Cardiac muscle cell (in vitro differentiated cells and primary cell): ENCODE results near the gene ARL6. TPM values are rescaled to one million over a fixed set of nuclear protein-coding genes. Genes with fewer than 3 reads are reported as not detected.
A peak's percentile ranks its signal among the peaks of the same experiment; 100 is the strongest.
"Not testable (repeated sequence)": the region's sequence is repeated elsewhere in the genome, so short reads cannot be mapped to it uniquely, and the experiment has no call there.

Source experiments
- DNase-seq, 2 donors: peaks; one replicate each; pipeline versions ENCODE4 v3.0.0 to v3.0.0-alpha.2; 2010 to 2017; ENCODE audit warnings: low read depth in 1 of 2, low spot score in 1 of 2
- H3K27ac ChIP-seq: fragments of 200-600 bp; sonication (generic); 2 replicates; pipeline ENCODE4 v1.5.1; 2016
- H3K27me3 ChIP-seq: fragments of 200-600 bp; sonication (generic); 2 replicates; pipeline ENCODE4 v1.6.0; 2016; ENCODE audit warnings: control low read depth
- H3K36me3 ChIP-seq: fragments of 200-600 bp; sonication (generic); 2 replicates; pipeline ENCODE4 v1.5.1; 2016; ENCODE audit warnings: control low read depth
- H3K4me1 ChIP-seq: fragments of 200-600 bp; sonication (generic); 2 replicates; pipeline ENCODE4 v1.8.1; 2017; ENCODE audit warnings: low read depth, mild to moderate bottlenecking, mixed run types
- H3K4me3 ChIP-seq: fragments of 200-600 bp; sonication (generic); 2 replicates; pipeline ENCODE4 v1.5.1; 2016; ENCODE audit warnings: mild to moderate bottlenecking
- H3K9me3 ChIP-seq: fragments of 200-600 bp; sonication (generic); 2 replicates; pipeline ENCODE4 v1.5.1; 2017; ENCODE audit warnings: low read depth, mild to moderate bottlenecking, control low read depth
- polyA plus RNA-seq: library from polyadenylated mRNA; unstranded; fragments of >200 nt; fragmentation: Nextera tagmentation; extraction: Ambion mirVana; gene quantifications from 2 replicates; pipeline ENCODE4 v1.2.1, GENCODE V29; 2016
- total RNA-seq: library from RNA; depleted of rRNA; stranded (reverse); fragments of >200 nt; gene quantifications from 2 replicates; pipeline ENCODE4 v1.2.3, GENCODE V29; 2016
- TF ChIP-seq, protein P1 (sequence below): IDR thresholded peaks from 2 replicates; pipeline ENCODE4 v1.5.1; 2012; ENCODE audit warnings: low read depth, mild to moderate bottlenecking, low read length

The ARL6 gene
- total and polyA plus RNA-seq, 2 experiments from 2014 or later, result 4.3 to 8.4 TPM

DNA sequence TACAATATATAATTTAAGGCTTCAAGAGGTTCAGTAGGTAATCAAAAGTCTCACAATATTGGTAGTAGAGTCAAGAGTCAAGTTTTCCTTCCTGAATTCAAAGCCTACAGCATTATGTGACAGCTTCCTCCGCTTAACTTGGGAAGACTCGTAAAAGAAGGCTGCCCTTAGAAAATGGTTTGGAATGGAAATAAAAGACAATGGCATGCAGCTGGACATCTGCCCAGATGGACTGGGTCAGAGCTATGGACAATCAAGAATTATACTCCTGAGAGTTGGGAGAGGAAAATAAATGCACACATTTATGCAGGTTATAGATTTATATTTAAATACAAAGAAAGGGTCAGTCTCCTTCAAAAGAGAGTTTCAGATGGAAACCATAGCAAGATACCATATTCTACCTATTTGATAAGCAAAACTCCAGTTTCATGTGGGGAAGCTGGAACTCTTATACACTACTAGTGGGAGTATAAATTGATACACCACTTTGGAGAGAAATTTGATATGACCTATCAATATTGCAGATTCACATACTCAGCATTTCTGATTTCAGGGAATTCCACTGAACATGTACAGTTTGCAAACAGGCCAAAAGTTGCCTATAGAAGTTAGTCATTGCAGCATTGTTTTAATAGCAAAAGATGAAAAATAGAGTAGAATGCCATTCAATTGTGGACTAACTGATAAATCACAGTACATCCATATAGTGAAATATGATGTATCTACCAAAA is 63.3 kb downstream of the ARL6 start:
- H3K9me3 ChIP-seq, result no peaks in the 10 kb centered on the region
- TF ChIP-seq, protein P1, sequence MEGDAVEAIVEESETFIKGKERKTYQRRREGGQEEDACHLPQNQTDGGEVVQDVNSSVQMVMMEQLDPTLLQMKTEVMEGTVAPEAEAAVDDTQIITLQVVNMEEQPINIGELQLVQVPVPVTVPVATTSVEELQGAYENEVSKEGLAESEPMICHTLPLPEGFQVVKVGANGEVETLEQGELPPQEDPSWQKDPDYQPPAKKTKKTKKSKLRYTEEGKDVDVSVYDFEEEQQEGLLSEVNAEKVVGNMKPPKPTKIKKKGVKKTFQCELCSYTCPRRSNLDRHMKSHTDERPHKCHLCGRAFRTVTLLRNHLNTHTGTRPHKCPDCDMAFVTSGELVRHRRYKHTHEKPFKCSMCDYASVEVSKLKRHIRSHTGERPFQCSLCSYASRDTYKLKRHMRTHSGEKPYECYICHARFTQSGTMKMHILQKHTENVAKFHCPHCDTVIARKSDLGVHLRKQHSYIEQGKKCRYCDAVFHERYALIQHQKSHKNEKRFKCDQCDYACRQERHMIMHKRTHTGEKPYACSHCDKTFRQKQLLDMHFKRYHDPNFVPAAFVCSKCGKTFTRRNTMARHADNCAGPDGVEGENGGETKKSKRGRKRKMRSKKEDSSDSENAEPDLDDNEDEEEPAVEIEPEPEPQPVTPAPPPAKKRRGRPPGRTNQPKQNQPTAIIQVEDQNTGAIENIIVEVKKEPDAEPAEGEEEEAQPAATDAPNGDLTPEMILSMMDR, result no peak
- no peak overlapping the region for H3K27ac ChIP-seq

DNA sequence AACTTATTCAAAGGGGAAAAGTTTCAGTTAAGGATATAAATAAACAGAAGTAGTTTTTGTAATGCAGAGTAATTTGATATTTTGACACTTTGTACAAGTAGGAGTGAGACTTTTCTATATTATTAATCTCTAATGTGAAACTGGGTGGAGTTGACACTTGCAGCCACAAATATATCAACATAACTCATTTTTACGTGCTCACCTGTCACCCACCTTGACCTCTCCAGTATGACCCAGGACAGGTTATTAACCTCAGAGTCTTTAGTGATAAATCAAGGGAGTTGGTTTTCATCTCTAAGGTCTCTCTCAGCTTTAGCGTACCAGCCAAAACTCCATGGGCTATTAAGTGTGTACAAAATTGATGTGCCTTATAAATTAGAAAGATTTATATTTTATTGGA is 64.6 kb downstream of the ARL6 start:
- H3K9me3 ChIP-seq, result no peaks in the 10 kb centered on the region
- no peak for DNase-seq
- TF ChIP-seq, protein P1, result no peak
- no peaks in the 10 kb centered on the region for H3K36me3 ChIP-seq
- no peak overlapping the region for H3K4me3 ChIP-seq
- peaks cover 1% of the 10 kb centered on the region for H3K4me1 ChIP-seq
- H3K27ac ChIP-seq, result no peak overlapping the region
- H3K27me3 ChIP-seq, result no peaks in the 10 kb centered on the region

More for the DNA sequence above, 63.3 kb downstream of the ARL6 start:
- DNase-seq, result peak in 1 of 2 donors; percentile 17
- Histone ChIP-seq H3K4me1 (peaks cover 10% of the 10 kb centered on the region), H3K27me3 (no peaks in the 10 kb centered on the region), H3K36me3 (no peaks in the 10 kb centered on the region), H3K4me3 (no peak overlapping the region)

DNA sequence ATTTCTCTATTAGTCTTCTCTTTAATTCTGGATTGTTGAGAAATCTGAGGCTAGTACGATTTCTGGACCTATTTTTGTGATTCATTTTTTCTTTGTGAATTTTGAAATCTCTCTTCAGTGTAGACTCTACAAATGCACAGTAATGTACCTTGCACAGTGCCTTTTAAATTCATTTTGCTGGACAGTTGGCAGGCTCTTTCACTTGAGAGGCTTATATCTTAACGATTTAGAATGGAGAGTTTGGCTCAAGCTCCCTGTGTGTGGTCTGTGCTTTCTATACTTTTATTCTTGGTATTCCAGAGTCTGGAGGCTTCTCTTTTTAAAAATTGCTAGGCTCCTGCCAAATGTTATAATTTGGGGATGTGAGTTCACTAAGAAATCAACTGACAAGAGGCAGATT is 66.1 kb downstream of the ARL6 start:
- Histone ChIP-seq H3K27ac (no peak overlapping the region), H3K9me3 (no peaks in the 10 kb centered on the region), H3K4me3 (no peak overlapping the region), H3K27me3 (no peaks in the 10 kb centered on the region), H3K4me1 (no peaks in the 10 kb centered on the region), H3K36me3 (no peaks in the 10 kb centered on the region)
- TF ChIP-seq, protein P1, result no peak
- DNase-seq, result peak; percentile 5 to 14

DNA sequence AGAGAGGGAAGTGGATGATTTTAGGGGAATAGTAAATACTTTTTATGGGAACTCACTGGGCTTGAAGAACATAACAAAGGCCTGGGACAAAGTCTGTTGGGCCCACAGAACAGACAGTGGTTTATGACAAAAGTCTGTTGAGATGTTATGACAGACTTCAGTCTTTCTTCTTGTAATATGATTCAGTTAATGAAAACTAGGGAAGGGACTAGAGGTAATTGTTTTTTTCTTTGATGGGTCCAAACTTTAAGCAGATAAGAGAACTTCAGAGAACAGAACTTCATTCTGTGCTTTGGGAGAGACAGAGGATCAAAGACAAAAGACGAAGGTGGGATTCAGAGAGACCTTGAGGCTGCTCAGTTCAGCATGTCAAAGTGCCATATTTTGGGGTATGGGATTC is 66.6 kb downstream of the ARL6 start:
- H3K27me3 ChIP-seq, result no peaks in the 10 kb centered on the region
- H3K27ac ChIP-seq, result no peak overlapping the region
- H3K4me3 ChIP-seq, result no peak overlapping the region
- H3K9me3 ChIP-seq, result no peaks in the 10 kb centered on the region
- no peak for DNase-seq
- H3K4me1 ChIP-seq, result no peaks in the 10 kb centered on the region
- TF ChIP-seq, protein P1, result no peak
- no peaks in the 10 kb centered on the region for H3K36me3 ChIP-seq

DNA sequence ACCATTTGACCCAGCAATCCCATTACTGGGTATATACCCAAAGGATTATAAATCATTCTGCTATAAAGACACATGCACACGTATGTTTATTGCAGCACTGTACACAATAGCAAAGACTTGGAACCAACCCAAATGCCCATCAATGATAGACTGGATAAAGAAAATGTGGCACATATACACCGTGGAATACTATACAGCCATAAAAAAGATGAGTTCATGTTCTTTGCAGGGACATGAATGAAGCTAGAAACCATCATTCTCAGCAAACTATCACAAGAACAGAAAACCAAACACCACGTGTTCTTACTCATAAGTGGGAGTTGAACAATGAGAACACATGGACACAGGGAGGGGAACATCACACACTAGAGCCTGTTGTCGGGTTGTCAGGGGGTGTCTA is 68.6 kb downstream of the ARL6 start:
- H3K4me3 ChIP-seq, H3K36me3 ChIP-seq, H3K4me1 ChIP-seq, DNase-seq, H3K27me3 ChIP-seq, H3K27ac ChIP-seq, H3K9me3 ChIP-seq: not testable (repeated sequence)

DNA sequence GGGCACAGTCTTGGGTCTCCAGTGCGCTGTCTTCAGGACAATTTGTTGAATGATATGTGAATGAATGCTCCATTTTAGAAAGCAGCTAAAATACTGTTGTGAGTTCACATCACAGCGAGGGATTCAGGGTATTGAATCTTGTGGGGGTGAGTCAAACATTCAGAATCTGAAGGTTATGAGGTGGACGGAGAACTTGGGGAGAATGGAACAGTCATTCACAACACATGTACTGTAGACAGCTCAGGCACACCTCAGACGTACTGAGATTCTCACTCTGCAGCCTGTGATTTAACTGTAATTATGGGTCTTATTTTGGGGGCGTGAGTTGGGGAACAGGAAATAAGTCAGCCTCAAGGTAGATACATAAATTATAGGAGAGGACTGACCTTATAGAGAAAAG is 71.2 kb downstream of the ARL6 start:
- DNase-seq, result no peak

More for the DNA sequence above, 71.2 kb downstream of the ARL6 start:
- Histone ChIP-seq H3K27me3 (no peaks in the 10 kb centered on the region), H3K4me3 (no peak overlapping the region), H3K27ac (no peak overlapping the region), H3K36me3 (no peaks in the 10 kb centered on the region), H3K9me3 (no peaks in the 10 kb centered on the region), H3K4me1 (no peaks in the 10 kb centered on the region)
- TF ChIP-seq, protein P1, result no peak
